Right hindlimb (tissue), 1 donor: ENCODE data around the gene MITF.

ENCODE experiments used
- DNase-seq: peaks from one replicate; pipeline ENCODE4 v3.0.0-alpha.2; 2018

The MITF gene

GRCh38 chr3:69842789-69843188 lies 103.5 kb downstream of the MITF start:
- no peak for DNase-seq

- no peak for DNase-seq
Measured at GRCh38 chr3:69844706-69845105, 105.4 kb downstream of the MITF start.

GRCh38 chr3:69847303-69847702 lies 108.0 kb downstream of the MITF start:
- no peak for DNase-seq

GRCh38 chr3:69848113-69848512 lies 108.8 kb downstream of the MITF start:
- no peak for DNase-seq

- no peak for DNase-seq
Measured at GRCh38 chr3:69850849-69851248, 111.6 kb downstream of the MITF start.

- DNase-seq, result no peak
Measured at GRCh38 chr3:69853027-69853426, 113.8 kb downstream of the MITF start.

- no peak for DNase-seq
Measured at GRCh38 chr3:69855436-69856162, 116.3 kb downstream of the MITF start.

- no peak for DNase-seq
Measured at GRCh38 chr3:69856965-69857705, 117.9 kb downstream of the MITF start.

- no peak for DNase-seq
Measured at GRCh38 chr3:69861556-69861955, 122.3 kb downstream of the MITF start.

GRCh38 chr3:69864141-69864540 lies 124.9 kb downstream of the MITF start:
- no peak for DNase-seq

GRCh38 chr3:69864766-69865165 lies 125.5 kb downstream of the MITF start:
- no peak for DNase-seq

GRCh38 chr3:69865925-69866679 lies 126.8 kb downstream of the MITF start:
- DNase-seq, result no peak

- DNase-seq, result no peak
Measured at GRCh38 chr3:69866988-69867720, 127.9 kb downstream of the MITF start.

- no peak for DNase-seq
Measured at GRCh38 chr3:69867941-69868505, 128.8 kb downstream of the MITF start.

GRCh38 chr3:69868841-69869420 lies 129.7 kb downstream of the MITF start:
- no peak for DNase-seq

- no peak for DNase-seq
Measured at GRCh38 chr3:69869643-69870042, 130.4 kb downstream of the MITF start.

- no peak for DNase-seq
Measured at GRCh38 chr3:69871251-69871650, 132.0 kb downstream of the MITF start.

- DNase-seq, result no peak
Measured at GRCh38 chr3:69871868-69872267, 132.6 kb downstream of the MITF start.

GRCh38 chr3:69872783-69873378 lies 133.6 kb downstream of the MITF start:
- no peak for DNase-seq

GRCh38 chr3:69876073-69876472 lies 136.8 kb downstream of the MITF start:
- DNase-seq, result no peak

- DNase-seq, result no peak
Measured at GRCh38 chr3:69878254-69878653, 139.0 kb downstream of the MITF start.

GRCh38 chr3:69879051-69879450 lies 139.8 kb downstream of the MITF start:
- DNase-seq, result no peak
